ENCODE data around the gene GPR17.

DNA sequence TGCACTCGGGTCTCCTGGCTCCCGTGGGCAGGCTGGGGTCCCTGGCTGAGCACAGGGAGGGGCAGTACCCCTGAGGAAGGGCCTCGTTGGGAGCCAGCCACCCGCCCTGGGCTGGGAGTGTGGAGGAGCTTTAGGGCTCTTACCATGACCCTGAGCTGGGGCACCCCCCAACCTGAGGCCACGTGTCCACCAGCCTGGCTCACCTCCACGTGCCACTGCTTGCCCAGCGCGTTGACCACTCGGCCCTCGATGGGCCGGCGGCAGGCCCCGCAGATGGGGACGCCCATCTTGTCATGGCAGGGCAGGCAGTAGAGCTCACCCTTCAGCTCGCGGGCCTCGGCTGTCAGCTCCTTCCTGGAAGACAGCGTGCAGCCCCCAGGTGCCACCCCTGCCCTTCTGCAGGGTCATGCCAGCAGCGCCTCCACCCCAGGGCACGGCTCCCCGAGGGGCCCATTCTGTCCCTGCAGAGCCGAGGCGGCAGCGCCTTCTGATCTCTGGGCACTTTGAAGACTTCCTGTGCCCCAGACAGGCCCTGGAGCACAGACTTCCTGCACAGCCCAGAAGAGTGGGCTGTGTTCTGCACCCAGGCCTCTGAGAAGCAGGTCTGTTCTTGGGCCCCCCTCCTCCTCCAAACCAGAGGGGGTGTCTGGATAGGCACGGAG is 4.0 kb upstream of the GPR17 start:
- TF ChIP-seq ARNTL (CRISPR knock-in tag; IDR thresholded peaks at IDR 0.05; ENCODE audit: borderline replicate concordance, low read depth) = no peak
- TF ChIP-seq ZNF565 (CRISPR knock-in tag; conservative IDR thresholded peaks at IDR 0.05; ENCODE audit: low read depth) = no peak
- TF ChIP-seq, protein P1, sequence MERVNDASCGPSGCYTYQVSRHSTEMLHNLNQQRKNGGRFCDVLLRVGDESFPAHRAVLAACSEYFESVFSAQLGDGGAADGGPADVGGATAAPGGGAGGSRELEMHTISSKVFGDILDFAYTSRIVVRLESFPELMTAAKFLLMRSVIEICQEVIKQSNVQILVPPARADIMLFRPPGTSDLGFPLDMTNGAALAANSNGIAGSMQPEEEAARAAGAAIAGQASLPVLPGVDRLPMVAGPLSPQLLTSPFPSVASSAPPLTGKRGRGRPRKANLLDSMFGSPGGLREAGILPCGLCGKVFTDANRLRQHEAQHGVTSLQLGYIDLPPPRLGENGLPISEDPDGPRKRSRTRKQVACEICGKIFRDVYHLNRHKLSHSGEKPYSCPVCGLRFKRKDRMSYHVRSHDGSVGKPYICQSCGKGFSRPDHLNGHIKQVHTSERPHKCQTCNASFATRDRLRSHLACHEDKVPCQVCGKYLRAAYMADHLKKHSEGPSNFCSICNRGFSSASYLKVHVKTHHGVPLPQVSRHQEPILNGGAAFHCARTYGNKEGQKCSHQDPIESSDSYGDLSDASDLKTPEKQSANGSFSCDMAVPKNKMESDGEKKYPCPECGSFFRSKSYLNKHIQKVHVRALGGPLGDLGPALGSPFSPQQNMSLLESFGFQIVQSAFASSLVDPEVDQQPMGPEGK (CRISPR knock-in tag; IDR thresholded peaks at IDR 0.05; ENCODE audit: borderline replicate concordance) = no peak
- no peak for TF ChIP-seq ISL1 (CRISPR knock-in tag; IDR thresholded peaks at IDR 0.05)
- no peak for TF ChIP-seq ZFP3 (CRISPR knock-in tag; IDR thresholded peaks at IDR 0.05)
- no peak for TF ChIP-seq CSDC2 (CRISPR knock-in tag; IDR thresholded peaks at IDR 0.05)

Data from SK-N-SH treated with all-trans-retinoic acid at 6 μM for 48 hours (cell line).